Neuronal stem cell (in vitro differentiated cells): ENCODE results near the gene ARHGDIB.
A peak's percentile ranks its signal among the peaks of the same experiment; 100 is the strongest.

Experiments used
- DNase-seq: peaks from one replicate; pipeline ENCODE4 v3.0.0-alpha.2; 2013; ENCODE audit warnings: low spot score
- H2AFZ ChIP-seq: one replicate; pipeline ENCODE4 v1.6.1; 2013; ENCODE audit warnings: mild to moderate bottlenecking, low read length, inconsistent platforms
- H2AK5ac ChIP-seq: 2 replicates; pipeline ENCODE4 v1.6.1; 2013; ENCODE audit warnings: low read depth, mild to moderate bottlenecking, inconsistent platforms, low read length, moderate library complexity, mixed read lengths
- H2BK120ac ChIP-seq: 2 replicates; pipeline ENCODE4 v1.6.1; 2013; ENCODE audit warnings: low read depth, mild to moderate bottlenecking, inconsistent platforms, low read length, moderate library complexity, mixed read lengths
- H2BK12ac ChIP-seq: one replicate; pipeline ENCODE4 v1.6.1; 2013; ENCODE audit warnings: low read length, inconsistent platforms
- H2BK15ac ChIP-seq: 2 replicates; pipeline ENCODE4 v1.6.1; 2013; ENCODE audit warnings: mild to moderate bottlenecking, low read length, inconsistent platforms, mixed read lengths
- H2BK5ac ChIP-seq: one replicate; pipeline ENCODE4 v1.6.1; 2013; ENCODE audit warnings: inconsistent platforms, mild to moderate bottlenecking, low read length, moderate library complexity
- H3K14ac ChIP-seq: one replicate; pipeline ENCODE4 v1.6.1; 2013; ENCODE audit warnings: low read length, inconsistent platforms
- H3K18ac ChIP-seq: 2 replicates; pipeline ENCODE4 v1.6.1; 2013; ENCODE audit warnings: low read length, inconsistent platforms
- H3K23ac ChIP-seq: 2 replicates; pipeline ENCODE4 v1.6.1; 2013; ENCODE audit warnings: low read depth, mild to moderate bottlenecking, mixed read lengths, low read length, inconsistent platforms; ENCODE audit not compliant: poor library complexity
- H3K27ac ChIP-seq: replicated peaks from 3 replicates; pipeline ENCODE4 v1.5.1; 2013; ENCODE audit warnings: low read length, inconsistent platforms
- H3K27me3 ChIP-seq, 3 experiments: 2 replicates each; pipeline ENCODE4 v1.6.1; 2013; ENCODE audit warnings: low read length in 3 of 3, mild to moderate bottlenecking in 2 of 3, inconsistent platforms in 1 of 3, low read depth in 1 of 3, mixed read lengths in 1 of 3, moderate library complexity in 1 of 3; ENCODE audit not compliant: control insufficient read depth in 3 of 3, insufficient read depth in 3 of 3
- H3K36me3 ChIP-seq, 2 donors: replicated peaks in 1 of 2; 2 replicates each; pipeline ENCODE4 v1.6.1; 2013; ENCODE audit warnings: low read length in 2 of 2; ENCODE audit not compliant: control insufficient read depth in 2 of 2, insufficient read depth in 2 of 2
- H3K4ac ChIP-seq: 2 replicates; pipeline ENCODE4 v1.6.1; 2013; ENCODE audit warnings: inconsistent platforms, mild to moderate bottlenecking, low read length, moderate library complexity
- H3K4me1 ChIP-seq, 2 donors: 1 replicate in 1 of 2; 2 replicates in 1 of 2; pipeline ENCODE4 v1.6.1; 2013; ENCODE audit warnings: low read length in 2 of 2, low read depth in 1 of 2; ENCODE audit not compliant: control insufficient read depth in 2 of 2, insufficient read depth in 1 of 2
- H3K4me2 ChIP-seq: one replicate; pipeline ENCODE4 v1.6.1; 2013; ENCODE audit warnings: mild to moderate bottlenecking, low read length, inconsistent platforms; ENCODE audit not compliant: insufficient read depth, poor library complexity, severe bottlenecking
- H3K4me3 ChIP-seq, 2 donors: 2 replicates each; pipeline ENCODE4 v1.5.1; 2013; ENCODE audit warnings: low read length in 2 of 2, mild to moderate bottlenecking in 2 of 2, inconsistent platforms in 1 of 2, moderate library complexity in 1 of 2
- H3K79me1 ChIP-seq: one replicate; pipeline ENCODE4 v1.6.1; 2013; ENCODE audit warnings: low read depth, mild to moderate bottlenecking, inconsistent platforms, low read length, moderate library complexity
- H3K9ac ChIP-seq: one replicate; pipeline ENCODE4 v1.6.1; 2013; ENCODE audit warnings: mild to moderate bottlenecking, low read depth, low read length, inconsistent platforms; ENCODE audit not compliant: poor library complexity
- H3K9me3 ChIP-seq, 2 donors: replicated peaks in 1 of 2; 2 replicates each; pipeline versions ENCODE3 to v1.6.1; 2013; ENCODE audit warnings: low read length in 2 of 2, mild to moderate bottlenecking in 2 of 2, inconsistent platforms in 1 of 2, low read depth in 1 of 2, mixed read lengths in 1 of 2, moderate library complexity in 1 of 2; ENCODE audit not compliant: control insufficient read depth in 2 of 2, insufficient read depth in 1 of 2
- H4K8ac ChIP-seq: one replicate; pipeline ENCODE4 v1.6.1; 2013; ENCODE audit warnings: low read depth, mild to moderate bottlenecking, inconsistent platforms, low read length, moderate library complexity
- H4K91ac ChIP-seq: one replicate; pipeline ENCODE4 v1.6.1; 2013; ENCODE audit warnings: low read length, low read depth, mild to moderate bottlenecking, inconsistent platforms; ENCODE audit not compliant: poor library complexity
- WGBS, 2 donors: extraction: QIAGEN DNeasy Blood & Tissue Kit; methylation state at CpG; one replicate each; pipeline ENCODE4 v1.1.7; 2013; ENCODE audit warnings: missing lambda C conversion rate in 2 of 2, mixed read lengths in 1 of 2; ENCODE audit not compliant: insufficient read length in 2 of 2, insufficient replicate concordance in 1 of 2; ENCODE audit errors: extremely low coverage in 2 of 2; 5-methylcytosine and 5-hydroxymethylcytosine counted together

Gene ARHGDIB

DNA sequence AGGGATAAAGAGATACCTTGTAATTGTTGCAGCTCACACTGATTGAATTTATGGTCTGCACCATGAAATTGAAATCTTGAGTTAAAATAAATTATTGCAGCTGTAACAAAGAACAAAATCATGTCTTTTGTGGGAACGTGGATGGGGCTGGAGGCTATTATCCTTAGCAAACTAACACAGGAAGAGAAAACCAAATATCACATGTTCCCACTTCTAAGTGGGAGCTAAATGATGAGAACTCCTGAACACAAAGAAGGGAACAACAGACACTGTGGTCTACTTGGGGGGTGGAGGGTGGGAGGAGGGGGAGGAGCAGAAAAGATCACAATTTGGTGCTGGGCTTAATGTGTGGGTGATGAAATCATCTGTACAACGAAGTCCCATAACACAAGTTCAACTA is 45.7 kb downstream of the ARHGDIB start:
- H2AFZ ChIP-seq = no peak overlapping the region
- no peaks in the 10 kb centered on the region for H3K27me3 ChIP-seq
- no CpG with 5 or more reads among the region's 2 CpGs for WGBS, 2 donors
- no peak for DNase-seq
- no peak overlapping the region for H3K4ac ChIP-seq
- H3K9me3 ChIP-seq = no peaks in the 10 kb centered on the region
- H3K79me1 ChIP-seq = no peaks in the 10 kb centered on the region
- no peak overlapping the region for H2AK5ac ChIP-seq
- H2BK120ac ChIP-seq = no peak overlapping the region
- no peaks in the 10 kb centered on the region for H3K36me3 ChIP-seq
- no peak overlapping the region for H2BK12ac ChIP-seq
- no peak overlapping the region for H3K9ac ChIP-seq
- no peak overlapping the region for H3K27ac ChIP-seq
- no peak overlapping the region for H3K14ac ChIP-seq
- H4K8ac ChIP-seq = no peak overlapping the region
- H3K4me3 ChIP-seq = no peak overlapping the region
- H2BK5ac ChIP-seq = no peak overlapping the region
- no peak overlapping the region for H3K4me2 ChIP-seq
- no peak overlapping the region for H3K23ac ChIP-seq
- no peak overlapping the region for H3K18ac ChIP-seq
- H2BK15ac ChIP-seq = no peak overlapping the region
- H3K4me1 ChIP-seq = peaks cover 0 to 4% of the 10 kb centered on the region in 2 donors
- H4K91ac ChIP-seq = no peak overlapping the region

DNA sequence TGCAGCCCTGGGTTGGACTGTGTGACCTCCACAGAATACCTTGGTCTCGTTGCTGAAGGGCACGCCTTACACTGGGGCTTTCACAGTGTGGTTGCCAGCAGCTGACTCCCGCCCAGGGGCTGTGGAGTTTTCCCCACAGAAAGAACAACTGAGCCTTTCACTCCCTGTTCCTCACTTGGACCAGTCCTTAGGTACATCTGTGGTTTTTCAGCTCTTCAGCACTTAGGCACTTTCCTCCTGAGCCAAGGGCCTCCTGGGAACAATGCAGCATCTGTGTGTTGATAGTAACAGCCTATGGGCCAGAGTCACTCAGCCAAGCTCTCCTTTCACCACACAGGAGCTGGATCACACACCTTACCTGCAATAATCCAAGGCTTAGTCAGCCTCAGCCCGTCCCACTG is 48.0 kb downstream of the ARHGDIB start:
- no peak overlapping the region for H2BK120ac ChIP-seq
- no peak overlapping the region for H2BK15ac ChIP-seq
- no peak overlapping the region for H3K14ac ChIP-seq
- H4K91ac ChIP-seq = no peak overlapping the region
- H3K4me3 ChIP-seq = no peak overlapping the region
- no peaks in the 10 kb centered on the region for H3K36me3 ChIP-seq
- H3K27me3 ChIP-seq = no peaks in the 10 kb centered on the region
- H3K79me1 ChIP-seq = no peaks in the 10 kb centered on the region
- no peak overlapping the region for H3K23ac ChIP-seq
- no peak overlapping the region for H4K8ac ChIP-seq
- WGBS, 2 donors = no CpG with 5 or more reads among the region's 4 CpGs
- H2BK12ac ChIP-seq = no peak overlapping the region
- no peak overlapping the region for H2AK5ac ChIP-seq
- H3K27ac ChIP-seq = no peak overlapping the region
- DNase-seq = no peak
- H3K9ac ChIP-seq = no peak overlapping the region
- no peak overlapping the region for H2BK5ac ChIP-seq
- peak overlapping the region; percentile 39 for H2AFZ ChIP-seq
- peaks cover 0 to 4% of the 10 kb centered on the region in 2 donors for H3K4me1 ChIP-seq
- H3K18ac ChIP-seq = no peak overlapping the region
- H3K4me2 ChIP-seq = no peak overlapping the region
- H3K9me3 ChIP-seq = no peaks in the 10 kb centered on the region
- no peak overlapping the region for H3K4ac ChIP-seq

DNA sequence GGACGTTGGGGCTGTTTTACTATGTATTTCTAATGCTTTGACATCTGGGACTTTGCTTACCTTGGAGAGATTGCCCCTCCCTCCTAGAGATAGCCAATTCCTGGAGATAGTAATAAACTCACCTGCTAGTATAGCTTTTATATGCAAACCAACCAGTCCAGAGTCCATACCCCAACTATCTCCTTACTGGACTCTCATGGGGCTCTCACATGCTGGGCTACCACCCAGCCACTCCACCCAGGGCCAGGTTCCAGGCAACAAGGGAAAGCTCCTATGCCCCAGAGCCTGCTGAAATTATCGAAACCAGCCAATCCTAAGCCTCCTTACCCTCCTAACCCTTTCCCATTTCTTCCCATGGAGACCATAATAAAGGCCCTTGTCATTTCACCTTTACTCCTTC is 50.3 kb downstream of the ARHGDIB start:
- no CpG with 5 or more reads among the region's 2 CpGs for WGBS, 2 donors
- Histone ChIP-seq H3K9me3 (no peaks in the 10 kb centered on the region), H3K4me2 (no peak overlapping the region), H2AFZ (no peak overlapping the region), H3K4ac (no peak overlapping the region), H3K4me1 (peaks cover 0 to 4% of the 10 kb centered on the region in 2 donors), H3K14ac (no peak overlapping the region), H3K18ac (no peak overlapping the region), H3K36me3 (no peaks in the 10 kb centered on the region), H3K27ac (no peak overlapping the region), H2BK12ac (no peak overlapping the region), H2BK15ac (no peak overlapping the region), H2BK5ac (no peak overlapping the region), H4K8ac (no peak overlapping the region), H3K9ac (no peak overlapping the region), H2AK5ac (no peak overlapping the region), H3K4me3 (no peak overlapping the region), H3K23ac (no peak overlapping the region), H3K27me3 (no peaks in the 10 kb centered on the region), H2BK120ac (no peak overlapping the region), H3K79me1 (no peaks in the 10 kb centered on the region), H4K91ac (no peak overlapping the region)
- DNase-seq = no peak

DNA sequence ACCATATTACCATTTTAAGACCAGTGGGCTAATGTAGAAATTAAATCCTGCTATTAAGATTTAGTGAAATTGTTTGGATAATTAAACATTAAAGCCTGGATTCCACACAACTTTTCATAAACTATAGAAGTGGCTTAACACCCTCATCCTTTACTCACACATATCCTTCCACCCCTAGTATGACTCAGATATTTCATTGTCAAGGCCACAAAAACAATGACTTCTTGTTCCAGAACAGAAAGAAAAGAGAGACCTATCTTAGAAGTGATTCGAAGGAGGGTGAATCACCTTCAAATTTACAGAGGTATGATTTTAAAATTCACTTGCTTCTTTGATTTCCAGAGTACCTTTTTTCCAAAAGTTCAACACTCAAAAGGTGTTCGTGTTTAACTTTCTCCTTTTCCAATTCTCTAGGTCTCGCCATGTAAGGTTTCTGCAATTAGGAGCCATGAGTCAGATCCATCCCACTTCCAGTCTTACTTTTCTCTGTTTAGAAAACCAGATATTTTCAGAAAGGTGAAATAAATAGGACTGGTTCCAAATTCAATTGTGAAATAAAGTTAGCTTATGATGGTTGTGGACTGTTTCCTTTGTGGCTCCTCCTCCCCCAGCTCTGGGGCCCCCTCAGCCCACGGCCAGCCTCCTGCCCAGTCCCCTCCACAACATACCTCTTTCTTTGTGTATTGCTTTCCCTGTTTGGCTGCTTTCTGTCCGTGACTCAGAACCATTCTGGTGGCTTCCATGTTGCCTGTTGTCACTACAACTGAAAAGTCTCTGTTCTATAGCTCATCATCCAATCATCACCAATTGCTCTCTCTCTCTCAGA is 51.1 kb downstream of the ARHGDIB start:
- no peak overlapping the region for H3K4me2 ChIP-seq
- no peaks in the 10 kb centered on the region for H3K27me3 ChIP-seq
- no peak overlapping the region for H3K27ac ChIP-seq

More for the DNA sequence above, 51.1 kb downstream of the ARHGDIB start:
- DNase-seq = no peak
- H3K4ac ChIP-seq = no peak overlapping the region
- no CpG with 5 or more reads among the region's 5 CpGs for WGBS, 2 donors
- H3K4me3 ChIP-seq = no peak overlapping the region
- H2BK5ac ChIP-seq = no peak overlapping the region
- no peaks in the 10 kb centered on the region for H3K9me3 ChIP-seq
- H4K91ac ChIP-seq = no peak overlapping the region
- no peak overlapping the region for H4K8ac ChIP-seq
- H2BK12ac ChIP-seq = no peak overlapping the region
- H2AFZ ChIP-seq = peak overlapping the region; percentile 60
- H2BK15ac ChIP-seq = no peak overlapping the region
- H3K9ac ChIP-seq = no peak overlapping the region
- H2AK5ac ChIP-seq = no peak overlapping the region
- H3K36me3 ChIP-seq = no peaks in the 10 kb centered on the region
- H3K4me1 ChIP-seq = peaks cover 0 to 4% of the 10 kb centered on the region in 2 donors
- no peak overlapping the region for H3K14ac ChIP-seq
- H2BK120ac ChIP-seq = no peak overlapping the region
- no peak overlapping the region for H3K18ac ChIP-seq
- H3K23ac ChIP-seq = no peak overlapping the region
- no peaks in the 10 kb centered on the region for H3K79me1 ChIP-seq
